ENCODE measurements around the gene TXNRD3. TPM values are rescaled to one million over a fixed set of nuclear protein-coding genes. Genes with fewer than 3 reads are reported as not detected.

TXNRD3 gene
- total and polyA plus RNA-seq, 2 of the 4 experiments (the other 2 are of a cell fraction), result 3.9 to 8.4 TPM

DNA sequence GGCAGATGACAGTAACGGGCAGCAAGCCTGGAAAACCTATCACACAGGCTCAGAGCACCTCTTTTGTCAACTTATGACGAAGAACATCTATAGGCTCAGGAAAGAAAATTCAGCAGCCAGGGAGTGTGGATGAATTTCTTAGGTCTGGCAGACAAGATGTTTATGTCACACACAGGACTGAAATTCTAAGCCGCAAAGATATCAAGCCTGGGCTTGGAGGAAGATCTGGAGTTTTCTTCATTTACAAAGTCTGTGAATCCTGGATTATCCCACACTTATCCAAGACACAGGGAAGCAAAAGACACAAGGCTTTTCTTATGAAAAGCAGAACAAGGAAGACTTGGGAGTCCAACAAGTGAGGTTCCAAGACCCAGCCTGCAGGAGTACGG, 25.7 kb upstream of the TXNRD3 start:
- Histone ChIP-seq H2BK5ac (ENCODE audit: low read depth, low read length, poor library complexity, severe bottlenecking) (no peak overlapping the region), H2BK15ac (ENCODE audit: low read depth, low read length) (no peak overlapping the region), H2AK9ac (replicated peaks; ENCODE audit: low read depth, low read length, poor library complexity) (no peak overlapping the region), H3K36me3 (ENCODE audit: control insufficient read depth, insufficient read depth, low read length) (no peaks in the 10 kb centered on the region), H4K20me1 (ENCODE audit: insufficient read depth, low read length) (no peaks in the 10 kb centered on the region), H4K8ac (ENCODE audit: low read depth in 2 of 2, low read length in 2 of 2) (no peak overlapping the region), H3K27me3 (ENCODE audit: control insufficient read depth, insufficient read depth, low read length) (peaks cover 39% of the 10 kb centered on the region), H3K79me1 (ENCODE audit: low read depth in 1 of 2, low read length in 2 of 2) (no peaks in the 10 kb centered on the region), H3K9ac (ENCODE audit: low read depth, low read length) (no peak overlapping the region), H3K9me1 (ENCODE audit: insufficient read depth, low read length) (no peaks in the 10 kb centered on the region), H3K18ac (ENCODE audit: low read depth, low read length) (no peak overlapping the region), H4K91ac (ENCODE audit: insufficient read depth, low read depth, low read length) (no peak overlapping the region), H3K4me1 (ENCODE audit: control insufficient read depth, insufficient read depth, low read length) (no peaks in the 10 kb centered on the region), H3K9me3 (ENCODE audit: control insufficient read depth, insufficient read depth, low read length) (no peaks in the 10 kb centered on the region), H3K4me3 (ENCODE audit: insufficient read depth, low read depth, low read length) (no peak overlapping the region), H3K56ac (ENCODE audit: extremely low read depth, insufficient read depth, low read length) (no peak overlapping the region), H3K14ac (replicated peaks; ENCODE audit: low read depth, low read length) (no peak overlapping the region), H4K5ac (ENCODE audit: low read depth, low read length) (no peak overlapping the region), H3K4me2 (ENCODE audit: low read depth, low read length) (no peak overlapping the region), H3K23ac (ENCODE audit: low read depth, low read length) (no peak overlapping the region), H2AFZ (replicated peaks; ENCODE audit: low read length, poor library complexity) (no peak overlapping the region), H2BK20ac (ENCODE audit: low read depth, low read length) (no peak overlapping the region), H3K4ac (ENCODE audit: low read depth, low read length) (no peak overlapping the region), H3K27ac (ENCODE audit: insufficient read depth, low read length) (no peak overlapping the region), H2AK5ac (ENCODE audit: low read depth, low read length) (no peak overlapping the region), H2BK120ac (ENCODE audit: low read depth, low read length) (no peak overlapping the region)
- DNase-seq, result no peak
- TF ChIP-seq, protein P1, sequence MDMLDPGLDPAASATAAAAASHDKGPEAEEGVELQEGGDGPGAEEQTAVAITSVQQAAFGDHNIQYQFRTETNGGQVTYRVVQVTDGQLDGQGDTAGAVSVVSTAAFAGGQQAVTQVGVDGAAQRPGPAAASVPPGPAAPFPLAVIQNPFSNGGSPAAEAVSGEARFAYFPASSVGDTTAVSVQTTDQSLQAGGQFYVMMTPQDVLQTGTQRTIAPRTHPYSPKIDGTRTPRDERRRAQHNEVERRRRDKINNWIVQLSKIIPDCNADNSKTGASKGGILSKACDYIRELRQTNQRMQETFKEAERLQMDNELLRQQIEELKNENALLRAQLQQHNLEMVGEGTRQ (IDR thresholded peaks at IDR 0.05; ENCODE audit: low read depth, low read length), result no peak
- TF ChIP-seq CHD1 (IDR thresholded peaks at IDR 0.05; ENCODE audit: low read depth, low read length) (no peak), RCOR1 (IDR thresholded peaks at IDR 0.05; ENCODE audit: insufficient replicate concordance, low read length) (no peak)
- POLR2A ChIA-PET (ENCODE audit: unreplicated experiment), result no interaction called here
- intact Hi-C loops (cut with micrococcal nuclease), result no loop called here
- CTCF ChIA-PET, result interaction anchor here (1.1 kb wide), 1 partner anchor 312 kb away, joined by 4 read pairs; no protein-coding TSS in a partner anchor
- no peak for ATAC-seq (ENCODE audit: low read depth)
- no TSS peak for BruUV-seq (replicated peaks)
- dilution Hi-C loops (cut with HindIII; ENCODE audit: low sequenced_read_pairs, unreplicated experiment), result no loop called here
- in situ Hi-C loops (cut with MboI; ENCODE audit: low sequenced_read_pairs), result no loop called here
- WGBS, 2 experiments (ENCODE audit: extremely low coverage in 2 of 2, insufficient read length in 1 of 2), result 67% methylated on average over 1 of the region's 4 CpGs; no CpG with 5 or more reads in 1 of the 2 experiments
